Stomach (tissue), 4 donors: ENCODE data around the gene WWOX.

Experiments
- CTCF ChIP-seq, 7 experiments: fragments of 450-650 bp in 4 of 7; fragments of 200-600 bp in 3 of 7; sonication (generic) in 3 of 7; IDR thresholded peaks; one replicate each; pipeline ENCODE4 v1.5.1; 2016 to 2019; ENCODE audit warnings: antibody characterized with exemption in 7 of 7, control low read depth in 2 of 7, mild to moderate bottlenecking in 1 of 7
- EP300 ChIP-seq: sonication (generic); formaldehyde crosslinking; IDR thresholded peaks from one replicate; pipeline ENCODE4 v1.6.1; 2017; ENCODE audit warnings: antibody characterized with exemption
- POLR2A ChIP-seq, 4 donors: fragments of 450-650 bp; IDR thresholded peaks; one replicate each; pipeline ENCODE4 v1.6.1; 2016; ENCODE audit warnings: antibody characterized with exemption in 4 of 4, control low read depth in 2 of 4, mild to moderate bottlenecking in 1 of 4, moderate library complexity in 1 of 4
- POLR2AphosphoS5 ChIP-seq, 3 donors: sonication (generic); formaldehyde crosslinking; IDR thresholded peaks; one replicate each; pipeline ENCODE4 v1.6.1; 2016; ENCODE audit warnings: antibody characterized with exemption in 3 of 3

GRCh38 chr16:79121906-79122305, 1022.5 kb downstream of the WWOX start:
- TF ChIP-seq POLR2A (IDR thresholded peaks at IDR 0.05) (no peak), CTCF (IDR thresholded peaks at IDR 0.05) (no peak), POLR2AphosphoS5 (IDR thresholded peaks at IDR 0.05) (no peak), EP300 (no peak)
